NK-92 treated with Interleukin-12 subunit alpha and Interleukin-12 subunit beta, amount 100 ng/mL, for 24 hours (cell line): ENCODE measurements around the gene RPN1.

Experiments used
- DNase-seq: peaks from one replicate; lab custom pipeline; 2025; lab: John Stamatoyannopoulos, UW

The RPN1 gene

DNA sequence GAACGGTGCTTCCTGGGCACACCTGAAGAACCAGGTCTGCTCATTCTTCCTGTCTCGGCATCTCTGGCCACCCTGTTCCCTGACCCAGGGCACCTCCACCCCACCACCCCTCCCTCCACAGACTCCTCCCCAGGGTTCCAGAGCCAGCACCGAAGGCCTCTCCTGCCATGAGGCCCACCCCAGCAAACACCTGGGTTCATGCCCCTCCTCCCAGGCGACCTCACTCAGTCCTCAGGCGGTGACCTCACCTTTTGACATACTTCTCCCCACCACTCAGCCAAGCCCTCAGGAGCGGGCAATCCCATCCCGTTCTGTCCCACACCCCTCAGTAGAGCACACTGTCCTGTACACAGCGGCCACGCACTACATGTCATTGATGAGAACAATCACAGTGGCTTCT, 72.3 kb downstream of the RPN1 start:
- DNase-seq: no peak

DNA sequence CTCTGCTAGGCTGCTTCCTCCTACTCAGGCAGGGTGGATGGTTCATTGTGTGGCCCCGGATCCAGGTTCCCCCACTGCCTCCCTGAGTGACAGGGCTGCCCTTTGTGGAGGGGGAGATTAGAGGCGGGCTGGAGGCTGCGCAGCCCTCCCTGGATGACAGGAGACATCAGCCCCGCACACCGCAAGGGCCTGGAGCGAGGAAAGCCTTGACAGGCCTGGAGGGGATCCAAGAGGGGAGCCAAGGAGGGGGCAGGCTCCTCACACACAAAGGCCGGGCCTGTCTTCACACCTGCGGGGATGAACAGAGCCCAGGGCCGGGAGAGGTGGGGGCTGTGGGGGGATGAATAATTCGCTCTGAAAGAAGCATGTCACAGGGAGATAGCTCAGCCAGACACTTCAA, 72.9 kb downstream of the RPN1 start:
- DNase-seq: no peak

DNA sequence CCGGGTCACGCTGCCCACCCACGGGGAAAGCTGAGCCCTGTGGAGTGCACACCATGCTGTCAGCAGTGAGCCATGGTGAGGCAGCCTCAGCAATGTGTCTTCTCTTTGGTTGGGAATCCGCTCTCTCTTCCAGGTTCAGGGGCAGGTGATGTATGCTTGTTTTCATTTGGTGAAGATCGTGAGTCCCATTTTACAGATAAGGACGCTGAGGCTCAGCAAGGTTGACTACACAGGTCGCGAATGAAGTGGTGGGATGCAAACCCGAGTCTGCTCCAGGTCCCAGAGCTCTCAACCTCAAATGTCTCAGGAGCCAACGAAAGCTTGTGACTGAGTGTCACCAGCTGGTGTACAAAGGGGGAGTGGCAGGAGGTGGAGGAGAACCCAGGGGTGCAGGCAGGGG, 74.3 kb downstream of the RPN1 start:
- DNase-seq: no peak

DNA sequence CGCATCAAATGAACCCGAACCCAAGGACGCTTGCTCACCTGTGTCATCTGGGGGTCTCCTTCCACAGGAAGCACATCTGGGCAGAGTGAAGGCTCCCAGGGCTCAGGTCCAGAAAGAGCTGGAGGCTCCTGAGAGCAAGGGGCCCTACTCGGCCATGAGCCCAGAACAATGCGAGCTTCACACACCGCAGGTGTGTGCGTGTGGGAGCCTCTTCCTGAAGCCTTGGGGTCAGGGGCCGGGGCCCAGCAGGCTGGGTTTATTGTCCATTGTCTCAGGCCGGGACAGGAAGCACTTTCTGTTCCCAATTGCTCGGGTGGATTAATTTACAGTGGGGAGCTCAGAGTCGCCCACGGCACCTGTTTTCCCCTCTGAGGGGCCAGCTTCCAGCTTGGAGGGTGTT, 74.8 kb downstream of the RPN1 start:
- DNase-seq: no peak

DNA sequence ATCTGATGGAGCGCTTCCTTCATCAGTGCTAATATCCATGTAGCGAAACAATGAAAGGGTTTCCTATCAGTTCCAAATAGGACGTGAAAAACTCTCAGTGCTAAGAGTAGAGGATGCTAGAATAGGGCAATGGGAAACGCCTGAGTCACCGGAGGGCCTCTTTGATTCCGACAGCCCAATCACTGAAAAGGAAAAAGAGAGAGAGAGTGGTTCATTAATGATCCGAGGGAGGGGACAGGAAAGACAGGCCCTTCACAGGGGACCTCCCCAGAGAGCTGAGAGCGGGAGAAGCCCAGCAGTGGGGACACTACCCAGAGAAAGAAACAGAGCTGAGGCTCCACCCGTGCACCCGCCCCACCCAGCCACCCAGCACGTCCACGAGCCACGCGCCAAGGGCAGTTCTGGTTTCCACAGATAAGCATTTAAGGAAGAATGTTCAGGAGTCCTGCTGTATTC, 76.9 kb downstream of the RPN1 start:
- DNase-seq: no peak

DNA sequence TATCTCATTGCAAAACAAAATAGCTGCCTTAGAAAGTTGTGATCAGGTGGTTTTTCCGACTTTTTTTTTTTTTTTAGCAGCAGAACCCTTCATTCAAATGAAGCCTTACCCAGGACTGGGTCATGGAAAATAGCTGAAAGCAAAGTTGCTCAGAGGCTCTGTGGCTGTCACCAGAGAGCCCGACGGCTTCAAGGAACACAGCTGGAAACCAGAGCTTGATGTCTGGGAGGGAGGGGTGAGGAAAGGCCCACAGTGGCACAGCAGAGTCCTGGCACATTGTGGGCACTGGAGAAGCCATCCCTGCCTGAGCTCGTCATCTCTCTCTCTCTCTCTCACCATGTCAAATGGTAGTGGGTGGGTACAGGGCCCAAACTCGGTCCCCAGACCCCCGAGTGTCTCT, 77.5 kb downstream of the RPN1 start:
- no peak for DNase-seq

DNA sequence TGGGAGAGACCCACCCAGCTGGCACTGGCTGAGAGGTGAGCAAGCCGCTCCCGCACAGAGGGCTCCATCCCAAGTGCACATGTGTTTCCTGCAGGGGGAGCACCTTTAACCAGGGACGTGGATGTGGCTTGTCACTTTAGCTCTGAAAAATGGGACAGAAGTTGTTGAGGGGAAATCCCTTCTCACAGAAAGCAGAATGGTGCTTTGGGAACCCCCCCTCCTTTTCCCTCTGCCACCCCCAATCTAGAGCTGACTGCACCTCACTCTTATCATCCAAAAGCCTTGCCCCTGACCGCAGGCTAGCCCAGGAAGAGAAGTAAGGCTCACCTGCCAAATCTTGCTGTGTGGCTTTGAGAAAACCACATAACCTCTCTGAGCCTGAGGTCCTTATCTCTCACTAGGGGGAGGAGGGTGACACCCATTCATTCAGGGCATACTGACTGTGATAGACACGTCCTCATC, 77.9 kb downstream of the RPN1 start:
- no peak for DNase-seq

DNA sequence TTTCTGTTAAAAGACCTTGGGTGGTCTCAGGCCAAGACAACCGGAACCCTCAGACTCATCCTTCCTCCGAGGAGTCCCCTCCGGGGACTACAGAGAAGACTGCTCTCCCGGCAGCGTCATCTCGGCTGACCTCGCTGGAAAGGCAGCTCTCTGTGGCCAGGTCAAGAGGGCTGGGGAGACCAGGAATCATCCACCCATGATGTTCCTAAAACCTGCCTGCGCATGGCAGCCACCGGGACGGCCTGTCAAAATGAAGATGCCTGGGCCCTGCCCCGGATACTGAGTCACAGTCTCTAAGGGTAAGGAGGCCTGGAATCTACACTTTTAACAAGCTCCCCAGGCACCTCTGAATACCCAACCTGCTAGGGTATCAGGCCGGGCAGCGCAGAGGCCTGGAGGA, 78.6 kb downstream of the RPN1 start:
- DNase-seq: no peak
